ENCODE results near the gene MAEA. TPM values are rescaled to one million over a fixed set of nuclear protein-coding genes. Genes with fewer than 3 reads are reported as not detected.
"Not testable (repeated sequence)": the region's sequence is repeated elsewhere in the genome, so short reads cannot be mapped to it uniquely, and the experiment has no call there.

The MAEA gene
- total RNA-seq, 4 donors from 2014 or later, result 47.2 to 62.1 (median 53.9) TPM

DNA sequence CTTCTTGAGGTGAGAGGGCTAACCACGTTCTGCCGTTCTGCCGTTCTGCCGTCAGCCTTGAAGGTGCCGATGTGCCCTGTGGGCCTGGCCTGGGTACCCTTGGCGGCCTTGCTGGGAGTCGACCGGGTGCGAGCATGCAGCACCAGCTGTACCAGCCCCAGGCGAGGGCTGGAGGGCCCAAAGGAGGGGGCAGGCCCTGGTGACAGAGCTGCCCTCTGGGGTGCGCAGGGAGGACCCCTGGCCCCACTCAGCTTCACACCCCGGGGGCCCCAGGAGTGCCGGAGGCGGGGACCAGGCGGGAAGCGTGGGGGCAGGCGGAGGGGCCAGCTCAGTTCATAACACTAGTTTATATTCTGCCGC is 79.4 kb downstream of the MAEA start:
- WGBS, 2 donors (ENCODE audit: low coverage in 1 of 2), result 79 to 90% methylated on average over 4 to 5 of the region's 18 CpGs
- TF ChIP-seq POLR2AphosphoS5 (IDR thresholded peaks at IDR 0.05) (no peak), POLR2A (IDR thresholded peaks at IDR 0.05) (no peak), EP300 (IDR thresholded peaks at IDR 0.05) (no peak)
- TF ChIP-seq, protein P1, sequence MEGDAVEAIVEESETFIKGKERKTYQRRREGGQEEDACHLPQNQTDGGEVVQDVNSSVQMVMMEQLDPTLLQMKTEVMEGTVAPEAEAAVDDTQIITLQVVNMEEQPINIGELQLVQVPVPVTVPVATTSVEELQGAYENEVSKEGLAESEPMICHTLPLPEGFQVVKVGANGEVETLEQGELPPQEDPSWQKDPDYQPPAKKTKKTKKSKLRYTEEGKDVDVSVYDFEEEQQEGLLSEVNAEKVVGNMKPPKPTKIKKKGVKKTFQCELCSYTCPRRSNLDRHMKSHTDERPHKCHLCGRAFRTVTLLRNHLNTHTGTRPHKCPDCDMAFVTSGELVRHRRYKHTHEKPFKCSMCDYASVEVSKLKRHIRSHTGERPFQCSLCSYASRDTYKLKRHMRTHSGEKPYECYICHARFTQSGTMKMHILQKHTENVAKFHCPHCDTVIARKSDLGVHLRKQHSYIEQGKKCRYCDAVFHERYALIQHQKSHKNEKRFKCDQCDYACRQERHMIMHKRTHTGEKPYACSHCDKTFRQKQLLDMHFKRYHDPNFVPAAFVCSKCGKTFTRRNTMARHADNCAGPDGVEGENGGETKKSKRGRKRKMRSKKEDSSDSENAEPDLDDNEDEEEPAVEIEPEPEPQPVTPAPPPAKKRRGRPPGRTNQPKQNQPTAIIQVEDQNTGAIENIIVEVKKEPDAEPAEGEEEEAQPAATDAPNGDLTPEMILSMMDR (IDR thresholded peaks at IDR 0.05), result no peak
- Histone ChIP-seq H3K27ac (no peak overlapping the region), H3K9me3 (no peaks in the 10 kb centered on the region), H3K4me3 (no peak overlapping the region), H3K36me3 (peaks cover 0 to 94% of the 10 kb centered on the region in 2 donors), H3K27me3 (no peaks in the 10 kb centered on the region), H3K4me1 (no peaks in the 10 kb centered on the region)
- ATAC-seq, result no peak

DNA sequence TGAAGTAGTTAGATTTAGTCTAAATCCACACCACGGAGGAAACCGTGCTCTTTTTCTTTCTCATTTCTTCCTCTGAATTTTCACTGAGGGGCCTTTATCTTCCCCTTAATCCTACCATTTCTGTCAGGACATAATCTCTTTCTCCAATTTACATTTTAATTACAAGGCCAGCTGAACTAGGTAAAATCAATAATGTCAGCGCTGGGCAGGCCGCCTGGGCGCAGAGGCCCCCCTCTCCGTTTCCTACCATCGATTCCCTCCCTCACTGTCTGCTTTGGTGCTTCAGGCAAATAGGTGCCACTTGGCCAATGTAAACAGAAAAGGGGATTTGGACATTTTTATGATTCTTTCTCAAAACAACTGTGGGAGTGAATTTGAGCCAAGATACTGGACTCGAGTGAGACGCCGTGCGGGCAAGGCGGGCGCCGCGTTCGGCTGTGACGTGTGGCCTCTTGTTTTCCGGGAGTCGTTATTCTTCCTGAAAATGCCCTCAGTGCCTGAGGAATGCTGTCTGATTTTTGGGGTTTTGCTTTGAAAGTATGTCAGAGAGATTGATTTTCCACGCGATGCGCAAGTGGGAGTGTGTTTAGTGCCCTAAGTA is 79.9 kb downstream of the MAEA start:
- H3K27ac ChIP-seq, result no peak overlapping the region
- no peaks in the 10 kb centered on the region for H3K4me1 ChIP-seq
- H3K4me3 ChIP-seq, result no peak overlapping the region
- H3K36me3 ChIP-seq, result peaks cover 0 to 95% of the 10 kb centered on the region in 2 donors
- ATAC-seq, result no peak
- TF ChIP-seq POLR2AphosphoS5 (IDR thresholded peaks at IDR 0.05) (no peak), POLR2A (IDR thresholded peaks at IDR 0.05) (no peak), EP300 (IDR thresholded peaks at IDR 0.05) (no peak)
- TF ChIP-seq, protein P1 (IDR thresholded peaks at IDR 0.05), result no peak
- no peaks in the 10 kb centered on the region for H3K27me3 ChIP-seq
- 92 to 93% methylated on average over 17 to 22 of the region's 22 CpGs for WGBS, 2 donors (ENCODE audit: low coverage in 1 of 2)
- H3K9me3 ChIP-seq, result no peaks in the 10 kb centered on the region

DNA sequence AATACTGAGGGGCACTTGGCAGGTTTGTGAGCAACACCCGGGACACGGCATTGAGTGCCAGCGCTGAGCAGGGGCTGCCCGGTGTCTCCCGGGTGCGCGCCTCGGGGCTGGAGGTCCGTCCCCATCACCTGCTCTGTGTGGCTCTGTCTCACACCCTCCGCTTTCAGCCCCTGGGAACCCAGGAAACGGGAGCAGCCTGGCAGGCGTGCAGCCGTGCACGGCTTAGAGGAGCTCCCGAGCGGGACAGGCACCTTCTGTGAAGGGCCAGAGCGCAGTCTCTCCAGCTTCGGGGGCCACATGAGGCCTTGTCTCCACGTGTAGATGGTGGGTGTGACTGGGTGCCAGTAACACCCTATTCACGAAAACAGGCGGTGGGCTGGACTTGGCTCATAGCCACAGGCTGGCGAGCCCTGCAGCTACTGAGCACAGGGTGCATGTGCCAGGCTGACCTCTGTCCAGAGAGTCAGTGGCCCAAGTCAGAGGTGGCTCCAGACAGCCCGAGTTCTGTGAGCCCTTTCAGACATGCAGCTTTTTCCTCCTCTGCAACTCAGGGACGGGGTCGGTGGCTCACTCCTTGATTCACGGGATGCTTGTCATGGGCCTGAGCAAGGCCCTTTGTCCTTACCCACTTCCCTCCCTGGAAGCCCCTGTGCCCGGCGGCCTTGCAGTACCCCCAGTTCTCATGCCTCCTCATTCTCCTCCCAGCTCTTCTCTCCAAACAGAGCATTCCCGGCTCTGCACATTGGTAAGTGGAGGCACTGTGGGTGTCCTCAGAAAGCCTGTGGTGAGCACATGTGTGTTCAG is 80.8 kb downstream of the MAEA start:
- no peaks in the 10 kb centered on the region for H3K27me3 ChIP-seq
- H3K4me3 ChIP-seq, result no peak overlapping the region
- WGBS, 2 donors (ENCODE audit: low coverage in 1 of 2), result 92 to 100% methylated on average over 1 to 2 of the region's 29 CpGs
- no peak overlapping the region for H3K27ac ChIP-seq
- TF ChIP-seq POLR2AphosphoS5 (IDR thresholded peaks at IDR 0.05), result no peak
- no peak for TF ChIP-seq POLR2A (IDR thresholded peaks at IDR 0.05)
- TF ChIP-seq, protein P1 (IDR thresholded peaks at IDR 0.05), result no peak
- TF ChIP-seq EP300 (IDR thresholded peaks at IDR 0.05), result no peak
- H3K36me3 ChIP-seq, result peaks cover 0 to 95% of the 10 kb centered on the region in 2 donors
- no peak for ATAC-seq
- H3K9me3 ChIP-seq, result no peaks in the 10 kb centered on the region
- no peaks in the 10 kb centered on the region for H3K4me1 ChIP-seq

DNA sequence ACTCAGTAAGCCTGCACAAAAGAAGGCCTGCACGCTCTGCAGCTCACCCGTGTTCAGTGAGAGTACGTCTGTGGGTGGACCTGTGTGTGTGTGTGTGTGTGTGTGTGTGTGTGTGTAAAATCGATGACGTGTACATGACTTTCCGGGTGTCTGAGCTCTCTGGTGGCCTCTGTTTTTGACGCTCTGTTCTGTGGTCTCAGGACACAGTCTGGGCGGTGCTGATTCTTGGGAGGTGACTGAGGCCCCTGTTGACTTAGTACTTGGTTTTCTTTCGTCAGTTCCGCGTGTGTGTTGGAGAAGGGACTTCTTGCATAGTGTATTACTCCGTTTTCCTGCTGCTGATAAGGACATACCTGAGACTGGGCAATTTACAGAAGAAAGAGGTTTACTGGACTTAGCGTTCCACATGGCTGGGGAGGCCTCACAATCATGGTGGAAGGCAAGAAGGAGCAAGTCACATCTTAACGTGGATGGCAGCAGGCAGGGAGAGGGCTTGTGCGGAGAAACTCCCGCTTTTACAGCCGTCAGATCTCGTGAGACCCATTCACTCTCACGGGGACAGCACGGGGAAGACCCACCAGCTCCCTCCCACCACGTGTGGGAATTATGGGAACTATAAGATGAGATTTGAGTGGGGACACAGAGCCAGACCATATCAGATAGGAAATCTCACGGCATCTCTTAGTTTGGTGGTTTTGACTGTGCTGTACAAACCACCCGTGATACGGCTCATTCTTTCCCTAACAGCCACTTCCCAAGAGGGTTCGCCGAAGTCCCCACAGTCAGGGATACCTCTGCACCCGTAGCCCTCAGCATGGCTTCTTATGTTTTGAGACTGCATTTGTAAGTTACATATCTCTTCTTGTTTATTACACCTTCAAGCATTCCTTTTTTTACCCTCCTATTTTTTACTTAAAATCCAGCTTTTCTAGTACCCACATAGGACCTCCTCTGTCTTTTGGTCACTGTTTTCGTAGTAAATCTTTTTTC is 81.8 kb downstream of the MAEA start:
- Histone ChIP-seq H3K9me3 (no peaks in the 10 kb centered on the region), H3K27ac (no peak overlapping the region), H3K4me3 (no peak overlapping the region), H3K27me3 (no peaks in the 10 kb centered on the region), H3K4me1 (no peaks in the 10 kb centered on the region), H3K36me3 (peaks cover 0 to 95% of the 10 kb centered on the region in 2 donors)
- ATAC-seq, result no peak
- 84 to 96% methylated on average over 4 to 15 of the region's 28 CpGs for WGBS, 2 donors (ENCODE audit: low coverage in 1 of 2)
- no peak for TF ChIP-seq POLR2AphosphoS5 (IDR thresholded peaks at IDR 0.05)

DNA sequence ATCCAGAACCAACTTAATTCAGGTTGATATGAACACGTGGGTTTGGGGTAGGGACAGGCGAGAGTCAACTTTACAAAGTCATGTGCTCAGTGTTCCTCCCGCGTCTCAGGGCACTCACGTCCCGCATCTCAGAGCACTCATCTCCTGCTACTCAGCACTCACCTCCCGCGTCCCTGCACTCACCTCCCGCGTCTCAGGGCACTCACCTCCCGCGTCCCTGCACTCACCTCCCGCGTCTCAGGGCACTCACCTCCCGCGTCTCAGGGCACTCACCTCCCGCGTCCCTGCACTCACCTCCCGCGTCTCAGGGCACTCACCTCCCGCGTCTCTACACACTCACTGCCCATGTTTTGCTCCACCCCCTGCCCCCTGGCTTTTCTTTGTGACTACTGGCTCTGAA is 82.9 kb downstream of the MAEA start:
- ATAC-seq, H3K27me3 ChIP-seq, H3K4me3 ChIP-seq, H3K4me1 ChIP-seq, H3K9me3 ChIP-seq, H3K27ac ChIP-seq: not testable (repeated sequence)
- 80 to 93% methylated on average over 6 to 13 of the region's 22 CpGs for WGBS, 2 donors (ENCODE audit: low coverage in 1 of 2)
- peaks cover 0 to 95% of the 10 kb centered on the region in 2 donors for H3K36me3 ChIP-seq
